Testis (tissue), 2 donors: ENCODE results near the gene BOLA1.

Experiments used
- CTCF ChIP-seq, 3 experiments: fragments of 450-650 bp in 2 of 3; fragments of 200-600 bp in 1 of 3; sonication (generic) in 1 of 3; IDR thresholded peaks; one replicate each; pipeline ENCODE4 v1.5.1; 2016 to 2019; ENCODE audit warnings: antibody characterized with exemption in 3 of 3, mild to moderate bottlenecking in 2 of 3, moderate library complexity in 1 of 3
- POLR2A ChIP-seq: fragments of 450-650 bp; IDR thresholded peaks from one replicate; pipeline ENCODE4 v1.6.1; 2017; ENCODE audit warnings: antibody characterized with exemption, mild to moderate bottlenecking, moderate library complexity

DNA sequence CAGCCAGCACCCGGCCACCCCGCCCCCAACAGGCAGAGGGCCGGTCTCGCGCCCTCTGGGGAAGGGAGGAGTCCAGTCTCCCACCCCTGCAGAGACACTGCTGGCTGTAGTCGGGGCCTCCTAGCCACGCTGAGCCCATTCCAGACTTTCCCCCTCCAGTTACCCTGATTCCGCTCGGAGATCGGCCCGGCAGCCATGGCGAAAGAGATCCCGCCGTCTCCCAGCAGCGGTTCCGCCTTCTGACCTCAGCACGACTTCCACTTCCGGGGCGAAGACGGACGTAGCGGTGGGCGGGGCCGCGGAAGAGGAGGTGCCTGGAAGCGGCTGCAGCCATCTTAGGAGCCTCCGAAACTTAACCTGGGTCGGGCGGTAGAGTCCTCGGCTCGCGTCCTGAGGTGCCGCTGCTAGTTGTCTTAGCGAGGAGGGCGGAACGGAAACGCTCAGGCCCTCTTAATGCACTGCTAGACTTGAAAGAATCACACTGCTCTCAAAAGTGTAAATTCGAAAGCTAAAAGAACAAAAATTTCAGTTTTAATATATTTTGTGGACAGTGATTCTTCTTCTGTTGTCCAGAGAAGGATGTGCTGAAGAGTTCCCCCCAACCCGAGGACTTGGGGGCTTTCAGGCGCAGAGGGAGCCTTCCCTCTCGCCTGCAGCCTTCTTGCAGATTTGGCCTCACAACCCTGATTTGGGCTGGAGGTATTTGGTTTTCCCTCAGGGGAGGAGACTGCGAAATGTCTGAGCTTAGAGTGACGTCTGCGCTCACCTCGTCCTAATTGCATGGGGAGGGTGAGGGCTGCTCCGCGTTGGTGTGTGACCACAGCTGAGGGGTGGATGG is 28.4 kb downstream of the BOLA1 start, which contains the start of gene SF3B4:
- TF ChIP-seq POLR2A, result peak; percentile 89
- no peak for TF ChIP-seq CTCF (IDR thresholded peaks at IDR 0.05)
